GM10266 (cell line): ENCODE data around the gene CGRRF1.

Source experiments
- DNase-seq: peaks from one replicate; pipeline ENCODE4 v3.0.0; 2012; ENCODE audit errors: extremely low spot score
- CTCF ChIP-seq: IDR thresholded peaks from 2 replicates; pipeline ENCODE4 v1.5.1; 2012; ENCODE audit warnings: mild to moderate bottlenecking, low read depth; ENCODE audit not compliant: control insufficient read depth, insufficient read depth; ENCODE audit errors: missing control alignments

CGRRF1 gene

DNA sequence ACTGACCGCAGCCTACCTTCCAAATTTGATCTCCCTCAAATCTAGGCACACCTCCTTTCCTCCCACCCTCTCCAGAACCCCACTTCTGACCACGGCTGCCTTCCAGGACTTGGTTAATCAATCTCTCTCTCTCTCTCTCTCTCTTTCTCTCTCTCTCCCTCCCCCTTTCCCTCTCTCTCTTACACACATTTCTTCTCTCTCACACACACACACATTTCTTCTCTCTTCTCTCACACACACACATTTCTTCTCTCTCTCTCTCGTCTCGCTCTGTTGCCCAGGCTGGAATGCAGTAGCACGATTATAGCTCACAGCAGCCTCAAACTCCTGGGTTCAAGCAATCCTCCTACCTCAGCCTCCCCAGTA is 20.4 kb upstream of the CGRRF1 start:
- DNase-seq: no peak
- TF ChIP-seq CTCF: no peak

- no peak for TF ChIP-seq CTCF
- DNase-seq: no peak
These were observed 19.8 kb upstream of the CGRRF1 start for GRCh38 chr14:54489731-54490444.

- TF ChIP-seq CTCF: no peak
- no peak for DNase-seq
These were observed 19.1 kb upstream of the CGRRF1 start for GRCh38 chr14:54490445-54491175.

GRCh38 chr14:54493293-54493692 is 16.4 kb upstream of the CGRRF1 start:
- DNase-seq: no peak
- TF ChIP-seq CTCF: no peak

DNA sequence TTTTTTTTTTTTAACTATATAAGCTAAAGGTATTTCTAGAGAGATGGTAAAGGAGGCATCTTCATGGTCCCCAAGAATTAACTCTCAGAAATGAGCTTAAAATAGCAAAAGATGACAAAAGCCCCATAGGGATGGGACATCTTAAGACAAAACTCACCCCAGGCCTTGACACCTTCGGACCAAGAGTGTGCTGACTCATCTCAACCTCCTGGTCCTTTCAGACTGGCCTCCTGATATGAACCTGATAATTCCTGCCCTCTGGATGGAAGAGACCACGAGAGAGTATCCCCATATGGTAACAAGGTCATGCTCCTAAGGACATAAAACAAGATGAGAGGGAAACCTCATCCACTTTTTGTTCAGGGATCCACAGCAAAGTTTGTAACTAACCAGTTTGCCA is 12.5 kb upstream of the CGRRF1 start:
- no peak for TF ChIP-seq CTCF
- no peak for DNase-seq

DNA sequence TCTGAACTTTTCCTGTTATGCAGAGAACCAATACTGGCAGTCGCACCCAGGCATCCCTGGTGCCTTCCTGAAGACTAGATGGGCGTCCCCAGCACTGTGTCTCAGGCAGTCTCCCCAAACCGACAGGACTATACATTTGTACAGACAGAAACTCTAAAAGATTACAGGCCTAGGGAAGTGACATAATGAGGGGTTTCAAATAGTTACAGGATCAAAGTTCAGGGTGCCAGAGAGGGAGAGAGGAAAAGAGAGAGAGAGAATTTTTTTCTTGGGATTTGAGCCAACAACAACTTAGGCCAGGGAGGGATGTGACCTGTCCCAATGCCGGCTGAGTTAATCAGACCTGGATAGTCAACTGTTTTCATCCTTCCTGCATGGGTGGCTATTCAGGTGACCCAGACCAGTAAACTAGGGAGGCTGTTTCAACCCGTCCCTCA is 11.6 kb upstream of the CGRRF1 start:
- TF ChIP-seq CTCF: no peak
- DNase-seq: no peak

DNA sequence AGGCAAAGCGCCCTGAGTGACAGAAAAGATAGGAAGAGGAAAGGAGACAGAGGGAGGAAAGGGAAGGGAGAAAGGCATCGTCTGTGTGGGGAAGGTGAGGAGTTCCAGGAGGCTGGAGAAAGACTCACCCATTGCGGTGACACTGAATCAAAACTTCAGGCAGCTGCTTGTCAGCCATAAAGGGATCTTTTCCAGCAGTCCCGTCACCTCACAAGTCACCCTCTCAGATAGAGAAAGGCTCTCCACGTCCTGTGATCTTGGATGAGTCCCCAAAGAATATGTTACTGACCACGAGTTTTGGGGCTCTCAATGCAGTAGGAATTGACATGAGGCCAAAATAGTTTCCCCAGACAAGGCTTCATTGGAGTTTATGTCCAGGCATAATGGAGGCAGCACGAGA is 11.1 kb upstream of the CGRRF1 start:
- TF ChIP-seq CTCF: no peak
- no peak for DNase-seq
